NT2/D1 (cell line): ENCODE measurements around the gene RPL6.

Experiments
- DNase-seq: peaks from one replicate; pipeline ENCODE4 v3.0.0-alpha.2; 2011; ENCODE audit warnings: low read depth, low spot score
- H3K27me3 ChIP-seq: 2 replicates; pipeline ENCODE4 v1.6.0; 2011; ENCODE audit warnings: mild to moderate bottlenecking; ENCODE audit not compliant: insufficient read length, insufficient read depth
- H3K36me3 ChIP-seq: 2 replicates; pipeline ENCODE4 v1.6.1; 2011; ENCODE audit warnings: mild to moderate bottlenecking, low read length, mixed read lengths; ENCODE audit not compliant: insufficient read depth, insufficient read length
- H3K4me1 ChIP-seq: 2 replicates; pipeline ENCODE4 v1.5.1; 2011; ENCODE audit not compliant: insufficient read depth, insufficient read length
- H3K4me3 ChIP-seq: 2 replicates; pipeline ENCODE4 v1.5.1; 2011; ENCODE audit warnings: low read depth; ENCODE audit not compliant: insufficient read length
- H3K9ac ChIP-seq: 2 replicates; pipeline ENCODE4 v1.6.0; 2011; ENCODE audit warnings: low read depth; ENCODE audit not compliant: insufficient read length
- H3K9me3 ChIP-seq: 2 replicates; pipeline ENCODE4 v1.5.1; 2011; ENCODE audit warnings: mild to moderate bottlenecking, low read length; ENCODE audit not compliant: insufficient read depth
- SUZ12 ChIP-seq: IDR thresholded peaks from 2 replicates; pipeline ENCODE4 v1.6.1; 2011; ENCODE audit not compliant: insufficient read length, insufficient read depth; ENCODE audit errors: extremely low read depth
- YY1 ChIP-seq: IDR thresholded peaks from 2 replicates; pipeline ENCODE4 v1.6.1; 2011; ENCODE audit not compliant: insufficient read length, insufficient read depth
- ZNF274 ChIP-seq: IDR thresholded peaks from 2 replicates; pipeline ENCODE4 v1.6.1; 2011; ENCODE audit warnings: mild to moderate bottlenecking, low read depth, low read length

RPL6 gene

DNA sequence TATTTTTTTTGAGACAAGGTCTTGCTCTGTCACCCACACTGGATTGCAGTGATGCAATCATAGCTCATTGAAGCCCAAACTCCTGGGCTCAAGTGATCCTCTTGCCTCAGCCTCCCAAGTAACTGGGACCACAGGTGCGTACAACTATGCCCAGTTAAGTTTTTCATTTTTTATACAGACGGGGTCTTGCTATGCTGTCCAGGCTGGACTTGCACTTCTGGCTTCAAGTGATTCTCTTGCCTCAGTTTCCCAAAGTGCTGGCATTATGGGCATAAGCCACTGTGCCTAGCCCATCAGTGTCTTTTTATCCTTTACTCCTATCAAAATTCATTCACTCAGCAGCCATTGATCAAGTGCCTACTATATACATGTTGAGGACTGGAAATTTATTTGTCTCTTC lies 18.4 kb upstream of the RPL6 start:
- Histone ChIP-seq H3K9ac (no peak overlapping the region), H3K36me3 (peaks cover 44% of the 10 kb centered on the region), H3K9me3 (no peaks in the 10 kb centered on the region), H3K4me3 (no peak overlapping the region), H3K27me3 (no peaks in the 10 kb centered on the region), H3K4me1 (no peaks in the 10 kb centered on the region)
- DNase-seq, result no peak
- TF ChIP-seq ZNF274 (no peak), YY1 (no peak), SUZ12 (no peak)

DNA sequence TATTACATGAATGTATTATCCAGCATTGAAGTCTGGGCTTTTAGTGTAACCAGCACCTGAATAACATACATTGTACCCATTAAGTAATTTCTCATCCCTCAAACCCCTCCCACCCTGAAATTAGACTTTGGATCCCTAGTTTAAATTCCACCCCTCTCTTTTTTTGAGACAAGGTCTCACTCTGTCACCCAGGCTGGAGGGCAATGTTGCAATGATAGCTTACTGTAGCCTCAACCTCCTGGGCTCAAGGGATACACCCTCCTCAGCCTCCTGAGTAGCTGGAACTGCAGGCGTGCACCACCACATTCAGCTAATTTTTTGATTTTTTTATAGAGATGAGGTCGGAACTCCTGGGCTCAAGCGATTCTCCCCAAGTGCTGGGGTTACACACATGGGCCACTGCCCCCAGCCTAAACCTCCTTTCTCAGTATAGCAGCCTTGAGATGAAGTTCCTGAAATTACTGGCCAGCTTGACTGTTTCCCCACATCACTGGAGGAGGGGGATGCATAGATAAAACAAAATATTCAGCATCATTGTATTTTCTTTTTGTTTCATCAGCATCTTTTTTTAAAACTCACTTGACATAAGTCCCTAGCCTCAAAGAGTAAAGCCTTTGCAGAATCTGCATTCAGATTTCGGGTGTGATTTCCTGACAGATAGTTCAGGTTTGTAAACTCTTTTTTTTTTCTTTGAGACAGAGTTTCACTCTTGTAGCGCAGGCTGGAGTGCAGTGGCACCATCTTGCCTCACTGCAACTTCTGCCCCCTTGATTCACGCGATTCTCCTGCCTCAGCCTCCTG lies 16.4 kb upstream of the RPL6 start:
- Histone ChIP-seq H3K27me3 (no peaks in the 10 kb centered on the region), H3K4me3 (no peak overlapping the region), H3K4me1 (no peaks in the 10 kb centered on the region), H3K9me3 (no peaks in the 10 kb centered on the region), H3K36me3 (peaks cover 53% of the 10 kb centered on the region), H3K9ac (no peak overlapping the region)
- no peak for TF ChIP-seq SUZ12
- no peak for TF ChIP-seq ZNF274
- no peak for TF ChIP-seq YY1
- DNase-seq, result no peak

- no peak for DNase-seq
- Histone ChIP-seq H3K36me3 (peaks cover 64% of the 10 kb centered on the region), H3K4me3 (no peak overlapping the region), H3K4me1 (no peaks in the 10 kb centered on the region), H3K9me3 (no peaks in the 10 kb centered on the region), H3K9ac (no peak overlapping the region), H3K27me3 (no peaks in the 10 kb centered on the region)
- TF ChIP-seq YY1 (no peak), ZNF274 (no peak)
Measured at GRCh38 chr12:112424126-112424525, 14.7 kb upstream of the RPL6 start.

DNA sequence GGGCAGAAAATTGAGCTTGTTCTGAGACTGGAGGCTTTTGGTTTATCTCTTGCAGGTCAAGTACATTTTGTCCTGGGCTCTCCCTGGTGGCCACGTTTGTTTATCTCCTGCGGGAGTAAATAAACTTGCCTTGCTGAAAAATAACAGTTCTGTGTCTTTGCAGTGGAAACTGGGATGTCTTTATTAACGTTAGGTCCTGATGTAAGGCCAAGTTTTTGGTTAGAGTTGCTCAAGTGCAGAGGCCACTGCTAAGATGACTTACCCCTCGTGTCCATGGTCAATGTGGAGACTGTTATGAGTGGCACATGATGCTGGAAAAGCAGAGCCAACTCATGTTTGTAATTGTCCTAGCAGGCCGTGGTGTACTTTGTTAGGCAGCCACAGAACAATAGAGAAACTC lies 13.1 kb upstream of the RPL6 start:
- no peak overlapping the region for H3K4me3 ChIP-seq

DNA sequence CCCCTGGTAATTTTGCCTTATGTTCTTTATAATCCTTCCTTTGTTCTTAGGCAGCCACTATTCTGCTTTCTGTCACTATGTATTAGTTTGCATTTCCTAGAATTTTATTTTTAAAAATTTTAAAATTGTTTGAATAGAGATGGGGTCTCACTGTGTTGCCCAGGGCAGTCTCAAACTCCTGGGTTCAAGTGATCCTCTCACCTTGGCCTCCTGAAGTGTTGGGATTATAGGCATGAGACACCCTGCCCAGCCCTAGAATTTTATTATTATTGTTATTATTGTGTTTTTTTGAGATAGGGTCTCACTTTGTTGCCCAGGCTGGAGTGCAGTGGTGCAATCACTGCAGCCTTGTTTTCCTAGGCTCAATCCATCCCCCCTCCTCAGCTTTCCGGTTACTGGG lies 12.0 kb upstream of the RPL6 start:
- Histone ChIP-seq H3K9ac (no peak overlapping the region), H3K36me3 (peaks cover 54% of the 10 kb centered on the region)
- DNase-seq, result no peak

More for the DNA sequence above, 13.1 kb upstream of the RPL6 start:
- H3K4me1 ChIP-seq, result no peaks in the 10 kb centered on the region
- no peaks in the 10 kb centered on the region for H3K27me3 ChIP-seq
- H3K36me3 ChIP-seq, result peaks cover 60% of the 10 kb centered on the region
- DNase-seq, result no peak
- no peaks in the 10 kb centered on the region for H3K9me3 ChIP-seq
- H3K9ac ChIP-seq, result no peak overlapping the region
- TF ChIP-seq YY1 (no peak), ZNF274 (no peak), SUZ12 (no peak)

DNA sequence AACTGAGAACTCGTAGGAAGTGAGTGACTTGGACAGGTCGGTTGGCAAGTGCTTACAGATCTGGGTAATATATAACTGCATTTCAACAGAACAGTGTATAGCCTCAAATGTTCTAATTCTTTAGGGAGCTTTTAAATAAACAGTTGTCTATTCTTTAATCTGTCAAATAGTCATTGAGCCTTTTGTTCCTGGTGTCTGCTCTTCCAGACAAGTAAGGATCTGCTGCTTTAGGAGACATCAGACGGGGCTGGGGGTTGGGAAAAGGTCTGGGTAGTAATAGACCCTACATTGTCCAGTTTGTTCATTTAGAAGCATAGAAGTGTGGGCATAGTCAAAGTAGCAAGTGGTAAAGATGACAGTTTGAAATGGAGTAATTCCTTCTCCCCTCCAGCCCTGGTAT lies 11.3 kb upstream of the RPL6 start:
- Histone ChIP-seq H3K9me3 (no peaks in the 10 kb centered on the region), H3K27me3 (no peaks in the 10 kb centered on the region), H3K9ac (peak overlapping the region; percentile 6), H3K4me1 (no peaks in the 10 kb centered on the region), H3K36me3 (peaks cover 49% of the 10 kb centered on the region), H3K4me3 (no peak overlapping the region)
- TF ChIP-seq ZNF274, result no peak
- no peak for TF ChIP-seq SUZ12
- TF ChIP-seq YY1, result no peak
- no peak for DNase-seq

More for the DNA sequence above, 12.0 kb upstream of the RPL6 start:
- no peaks in the 10 kb centered on the region for H3K4me1 ChIP-seq
- no peaks in the 10 kb centered on the region for H3K9me3 ChIP-seq
- H3K4me3 ChIP-seq, result no peak overlapping the region
- H3K27me3 ChIP-seq, result no peaks in the 10 kb centered on the region
- TF ChIP-seq YY1 (no peak), SUZ12 (no peak), ZNF274 (no peak)

GRCh38 chr12:112419297-112420133 lies 10.1 kb upstream of the RPL6 start:
- no peaks in the 10 kb centered on the region for H3K9me3 ChIP-seq
- no peaks in the 10 kb centered on the region for H3K27me3 ChIP-seq
- no peaks in the 10 kb centered on the region for H3K4me1 ChIP-seq
- H3K9ac ChIP-seq, result peak overlapping the region; percentile 99
- H3K36me3 ChIP-seq, result peaks cover 42% of the 10 kb centered on the region
- TF ChIP-seq ZNF274, result no peak
- TF ChIP-seq YY1, result no peak
- no peak for TF ChIP-seq SUZ12
- H3K4me3 ChIP-seq, result peak overlapping the region; percentile 98
- DNase-seq, result peak; percentile 59
